GM21529 (cell line): ENCODE data around the gene NFIC.

ENCODE experiments used
- ATAC-seq: cut with Tn5 transposase; IDR thresholded peaks from one replicate; pipeline ENCODE4 v1.9.1; 2021; ENCODE audit not compliant: unreplicated experiment

Gene NFIC

GRCh38 chr19:3358689-3359014, 7.7 kb upstream of the NFIC start:
- ATAC-seq = no peak

GRCh38 chr19:3359015-3359918, 7.1 kb upstream of the NFIC start:
- no peak for ATAC-seq

GRCh38 chr19:3359919-3360420, 6.4 kb upstream of the NFIC start:
- no peak for ATAC-seq

GRCh38 chr19:3360421-3361383, 5.7 kb upstream of the NFIC start:
- ATAC-seq = no peak

GRCh38 chr19:3361384-3362216, 4.8 kb upstream of the NFIC start:
- no peak for ATAC-seq

GRCh38 chr19:3362217-3362906, 4.0 kb upstream of the NFIC start:
- ATAC-seq = no peak

- ATAC-seq = no peak
Observed at GRCh38 chr19:3363841-3364500, 2.4 kb upstream of the NFIC start.

GRCh38 chr19:3364501-3364858, 1.9 kb upstream of the NFIC start:
- ATAC-seq = no peak

- ATAC-seq = no peak
Observed at GRCh38 chr19:3365093-3365835, 1.1 kb upstream of the NFIC start.

- no peak for ATAC-seq
Observed at GRCh38 chr19:3366753-3367627, 607 bp downstream of the NFIC start.

- ATAC-seq = no peak
Observed at GRCh38 chr19:3367628-3368440, 1.5 kb downstream of the NFIC start.

- ATAC-seq = no peak
Observed at GRCh38 chr19:3368441-3368795, 2.0 kb downstream of the NFIC start.

- ATAC-seq = no peak
Observed at GRCh38 chr19:3368848-3369336, 2.5 kb downstream of the NFIC start.

- ATAC-seq = no peak
Observed at GRCh38 chr19:3369337-3370213, 3.2 kb downstream of the NFIC start.

- no peak for ATAC-seq
Observed at GRCh38 chr19:3370214-3370720, 3.9 kb downstream of the NFIC start.
